GM12891 (cell line): ENCODE measurements around the gene IQCN.

Experiments
- POLR2A ChIP-seq: IDR thresholded peaks from 2 replicates; pipeline ENCODE4 v1.6.1; 2011; ENCODE audit warnings: low read depth, low read length, control low read depth
- POLR2AphosphoS5 ChIP-seq: IDR thresholded peaks from 2 replicates; pipeline ENCODE4 v1.6.1; 2011; ENCODE audit warnings: low read depth, low read length, control low read depth
- POU2F2 ChIP-seq: IDR thresholded peaks from 2 replicates; pipeline ENCODE4 v1.6.1; 2011; ENCODE audit warnings: low read depth, mild to moderate bottlenecking, control low read depth, low read length, moderate library complexity
- SPI1 ChIP-seq: IDR thresholded peaks from 2 replicates; pipeline ENCODE4 v1.6.1; 2011; ENCODE audit warnings: low read depth, low read length, control low read depth
- TAF1 ChIP-seq: IDR thresholded peaks from 2 replicates; pipeline ENCODE4 v1.6.1; 2011; ENCODE audit warnings: low read depth, low read length, control low read depth

GRCh38 chr19:18295034-18295451 lies 20.8 kb upstream of the IQCN start:
- TF ChIP-seq POLR2A (no peak), POLR2AphosphoS5 (no peak), SPI1 (no peak), TAF1 (no peak), POU2F2 (no peak)
